ENCODE results near the gene PDPK1.

DNA sequence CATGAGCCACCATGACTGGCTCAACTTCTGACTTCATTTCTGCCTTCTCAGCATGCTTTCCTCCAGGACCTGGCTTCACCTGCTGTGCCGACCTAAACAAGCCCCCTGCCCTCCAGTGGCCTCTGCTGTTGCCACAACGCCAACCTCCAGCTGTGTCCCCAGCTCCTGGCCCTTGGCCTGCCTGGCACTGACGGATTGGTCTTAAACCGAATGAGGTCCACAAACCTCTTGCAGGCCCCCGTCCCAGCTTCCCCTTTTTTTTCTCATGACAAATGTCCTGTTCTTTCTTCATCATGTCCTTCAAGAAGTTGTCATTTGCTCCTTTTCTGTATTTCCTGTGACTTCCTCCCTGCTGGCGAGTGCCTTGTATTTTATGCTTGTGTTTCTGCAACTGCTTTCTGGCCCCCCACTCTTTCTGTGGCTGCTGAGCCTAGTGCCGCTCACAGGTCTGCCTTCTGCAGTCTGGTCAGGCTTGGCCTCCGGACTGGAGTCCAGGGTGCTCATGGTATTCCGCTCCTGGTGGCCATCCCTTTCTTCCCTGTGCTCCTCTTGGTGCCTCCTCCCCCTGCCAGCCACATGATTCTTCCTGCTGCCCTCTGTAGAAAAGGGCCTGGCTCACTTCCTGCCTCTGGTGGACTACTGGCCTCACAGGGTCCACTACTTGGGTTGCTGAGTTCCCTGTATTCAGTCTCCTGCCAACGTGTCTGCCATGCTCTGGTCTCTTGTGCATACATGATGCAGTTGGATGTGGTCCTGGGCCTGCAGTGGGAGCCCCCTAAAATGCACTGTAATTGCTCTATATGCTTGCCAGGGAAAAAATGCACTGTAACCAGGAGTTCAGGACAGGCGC is 21.2 kb upstream of the PDPK1 start:
- TF ChIP-seq CTCF (IDR thresholded peaks at IDR 0.05), result no peak
- no peak for TF ChIP-seq EZH2 (IDR thresholded peaks at IDR 0.05)
- TF ChIP-seq EZH2phosphoT487 (IDR thresholded peaks at IDR 0.05), result no peak
